Mucosa of rectum (tissue), 2 donors: ENCODE measurements around the gene WHRN.

Experiments
- H3K27ac ChIP-seq, 2 donors: one replicate each; pipeline ENCODE4 v1.7.0; 2013; ENCODE audit warnings: inconsistent platforms in 2 of 2, low read depth in 2 of 2, low read length in 2 of 2
- H3K27me3 ChIP-seq, 2 donors: one replicate each; pipeline ENCODE4 v1.7.0; 2013; ENCODE audit warnings: low read length in 2 of 2; ENCODE audit not compliant: control insufficient read depth in 2 of 2, insufficient read depth in 2 of 2
- H3K36me3 ChIP-seq, 2 donors: one replicate each; pipeline ENCODE4 v1.7.0; 2013; ENCODE audit warnings: low read length in 2 of 2; ENCODE audit not compliant: control insufficient read depth in 2 of 2, insufficient read depth in 2 of 2
- H3K4me1 ChIP-seq, 2 donors: one replicate each; pipeline ENCODE4 v1.7.0; 2013; ENCODE audit warnings: low read length in 2 of 2, mild to moderate bottlenecking in 1 of 2; ENCODE audit not compliant: control insufficient read depth in 2 of 2, insufficient read depth in 2 of 2
- H3K4me3 ChIP-seq, 2 donors: one replicate each; pipeline ENCODE4 v1.7.0; 2013; ENCODE audit warnings: low read length in 2 of 2
- H3K9ac ChIP-seq, 2 donors: one replicate each; pipeline ENCODE4 v1.7.0; 2013; ENCODE audit warnings: low read length in 2 of 2, low read depth in 1 of 2, mild to moderate bottlenecking in 1 of 2
- H3K9me3 ChIP-seq, 2 donors: one replicate each; pipeline ENCODE4 v1.7.0; 2013; ENCODE audit warnings: low read length in 2 of 2; ENCODE audit not compliant: control insufficient read depth in 2 of 2
- donor health status: healthy.
- donor health status: Normal muscosa, but diverticular disease.

Gene WHRN

GRCh38 chr9:114516913-114517312 is 11.6 kb upstream of the WHRN start:
- Histone ChIP-seq H3K36me3 (no peaks in the 10 kb centered on the region), H3K9me3 (no peaks in the 10 kb centered on the region), H3K27me3 (no peaks in the 10 kb centered on the region), H3K4me1 (peaks cover 9 to 17% of the 10 kb centered on the region in 2 donors), H3K9ac (no peak overlapping the region), H3K4me3 (no peak overlapping the region), H3K27ac (no peak overlapping the region)

GRCh38 chr9:114515528-114515927 is 10.3 kb upstream of the WHRN start:
- H3K36me3 ChIP-seq, result no peaks in the 10 kb centered on the region
- no peak overlapping the region for H3K9ac ChIP-seq
- no peaks in the 10 kb centered on the region for H3K9me3 ChIP-seq
- H3K27me3 ChIP-seq, result no peaks in the 10 kb centered on the region
- H3K4me3 ChIP-seq, result no peak overlapping the region
- no peak overlapping the region for H3K27ac ChIP-seq
- peaks cover 14 to 20% of the 10 kb centered on the region in 2 donors for H3K4me1 ChIP-seq

DNA sequence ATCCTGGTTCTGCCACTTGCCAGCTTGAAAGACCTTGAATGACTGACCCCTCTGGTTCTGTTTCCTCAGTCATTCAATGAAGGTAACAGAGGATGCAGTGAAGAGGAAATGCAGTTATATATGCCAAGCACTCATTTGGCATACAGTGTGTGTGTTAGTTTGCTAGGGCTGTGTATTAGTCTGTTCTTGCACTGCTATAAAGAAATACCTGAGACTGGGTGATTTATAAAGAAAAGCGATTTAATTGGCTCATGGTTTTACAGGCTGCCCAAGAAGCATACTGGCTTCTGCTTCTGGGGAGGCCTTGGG is 8.6 kb upstream of the WHRN start:
- H3K9ac ChIP-seq, result no peak overlapping the region
- no peak overlapping the region for H3K4me3 ChIP-seq
- no peaks in the 10 kb centered on the region for H3K27me3 ChIP-seq
- H3K36me3 ChIP-seq, result no peaks in the 10 kb centered on the region
- no peaks in the 10 kb centered on the region for H3K9me3 ChIP-seq
- peak overlapping the region in 1 of 2 donors; percentile 82 for H3K27ac ChIP-seq
- H3K4me1 ChIP-seq, result peaks cover 14 to 20% of the 10 kb centered on the region in 2 donors

GRCh38 chr9:114513055-114513958 is 8.0 kb upstream of the WHRN start:
- Histone ChIP-seq H3K9me3 (no peaks in the 10 kb centered on the region), H3K4me1 (peaks cover 14 to 20% of the 10 kb centered on the region in 2 donors), H3K4me3 (no peak overlapping the region), H3K27ac (peak overlapping the region; percentile 65 to 82), H3K27me3 (no peaks in the 10 kb centered on the region), H3K9ac (peak overlapping the region in 1 of 2 donors; percentile 41), H3K36me3 (no peaks in the 10 kb centered on the region)

DNA sequence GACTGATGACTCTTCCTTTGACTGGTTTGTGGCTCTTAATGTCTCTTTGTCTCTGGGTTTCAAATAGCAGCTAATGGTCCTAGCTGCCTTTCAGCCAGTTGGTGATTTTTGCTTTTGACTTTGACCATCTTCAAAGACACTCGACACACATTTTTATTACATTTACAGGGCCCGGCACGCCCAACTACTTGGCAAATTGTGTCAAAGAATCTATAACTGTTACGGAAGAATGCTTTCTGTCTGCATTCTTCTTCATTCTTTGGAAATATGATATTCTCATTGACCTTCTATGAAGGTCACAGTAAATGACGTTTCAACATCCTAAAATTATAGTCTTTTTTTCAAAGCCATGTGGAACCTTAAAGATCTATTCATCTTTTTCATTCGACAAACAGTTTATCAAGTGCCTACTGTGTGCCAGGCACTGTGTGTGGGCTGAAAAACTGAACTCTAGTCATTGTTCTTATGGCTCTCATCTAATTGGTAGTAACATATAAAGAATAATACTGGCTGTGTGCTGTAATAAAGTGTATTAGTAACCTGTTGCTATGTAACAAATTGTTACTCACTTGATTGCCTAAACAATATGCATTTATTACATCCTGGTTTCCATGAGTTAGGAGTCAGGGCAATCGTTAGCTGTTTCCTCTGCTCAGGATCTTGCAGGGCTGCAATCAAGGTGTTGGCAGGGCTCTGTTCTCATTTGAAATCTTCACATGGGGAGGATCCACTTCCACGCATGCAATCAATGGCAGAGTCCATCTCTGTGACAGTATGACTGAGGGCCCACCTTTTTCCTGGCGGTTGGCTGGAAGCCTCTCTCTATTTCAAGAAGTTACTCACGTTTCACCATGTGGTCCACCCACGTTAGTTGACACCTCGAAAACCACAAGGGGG is 7.0 kb upstream of the WHRN start:
- Histone ChIP-seq H3K4me3 (no peak overlapping the region), H3K27ac (peak overlapping the region; percentile 65 to 82), H3K9me3 (no peaks in the 10 kb centered on the region), H3K9ac (no peak overlapping the region), H3K4me1 (peaks cover 14 to 20% of the 10 kb centered on the region in 2 donors), H3K36me3 (no peaks in the 10 kb centered on the region), H3K27me3 (no peaks in the 10 kb centered on the region)

DNA sequence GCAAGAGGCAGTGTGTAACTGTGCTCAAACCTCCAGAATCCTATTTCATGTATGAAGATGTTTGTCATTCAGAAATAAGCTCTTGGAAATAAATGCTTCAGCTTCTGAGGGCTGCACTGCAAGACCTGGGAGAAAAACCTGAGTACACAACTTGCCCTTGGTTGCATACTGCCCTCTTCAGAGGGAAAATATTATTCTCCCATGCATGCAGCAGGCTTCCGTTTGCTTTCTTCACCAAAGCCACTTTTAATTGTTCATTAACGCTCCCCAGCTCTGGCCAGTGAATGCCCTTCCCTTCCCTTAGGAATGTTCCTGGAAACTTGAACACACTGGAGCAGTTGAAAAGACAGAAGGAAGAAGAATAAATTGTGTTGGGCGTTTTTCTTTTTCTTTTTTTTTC is 2.5 kb upstream of the WHRN start:
- no peaks in the 10 kb centered on the region for H3K9me3 ChIP-seq
- H3K9ac ChIP-seq, result no peak overlapping the region
- H3K27me3 ChIP-seq, result no peaks in the 10 kb centered on the region

DNA sequence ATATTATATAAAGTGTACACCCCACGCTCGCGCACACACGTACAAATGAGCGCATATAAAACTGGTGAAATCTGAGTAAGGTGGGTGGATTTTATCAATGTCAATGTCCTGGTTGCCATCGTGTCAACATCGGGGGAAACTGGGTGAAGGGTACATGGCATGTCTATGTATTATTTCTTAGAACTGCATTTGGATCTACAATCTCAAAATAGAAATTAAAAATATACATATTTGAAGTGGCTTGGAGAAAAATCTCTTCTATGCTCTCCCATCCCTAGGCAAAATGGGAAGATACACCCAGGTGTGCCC is 763 bp upstream of the WHRN start:
- no peaks in the 10 kb centered on the region for H3K27me3 ChIP-seq
- no peaks in the 10 kb centered on the region for H3K36me3 ChIP-seq
- H3K9me3 ChIP-seq, result no peaks in the 10 kb centered on the region
- peak overlapping the region; percentile 70 to 80 for H3K4me3 ChIP-seq
- peaks cover 9 to 11% of the 10 kb centered on the region in 2 donors for H3K4me1 ChIP-seq
- peak overlapping the region; percentile 68 to 82 for H3K9ac ChIP-seq
- H3K27ac ChIP-seq, result peak overlapping the region in 1 of 2 donors; percentile 65

More for the DNA sequence above, 2.5 kb upstream of the WHRN start:
- H3K36me3 ChIP-seq, result no peaks in the 10 kb centered on the region
- peaks cover 17 to 19% of the 10 kb centered on the region in 2 donors for H3K4me1 ChIP-seq
- H3K27ac ChIP-seq, result no peak overlapping the region
- H3K4me3 ChIP-seq, result no peak overlapping the region

DNA sequence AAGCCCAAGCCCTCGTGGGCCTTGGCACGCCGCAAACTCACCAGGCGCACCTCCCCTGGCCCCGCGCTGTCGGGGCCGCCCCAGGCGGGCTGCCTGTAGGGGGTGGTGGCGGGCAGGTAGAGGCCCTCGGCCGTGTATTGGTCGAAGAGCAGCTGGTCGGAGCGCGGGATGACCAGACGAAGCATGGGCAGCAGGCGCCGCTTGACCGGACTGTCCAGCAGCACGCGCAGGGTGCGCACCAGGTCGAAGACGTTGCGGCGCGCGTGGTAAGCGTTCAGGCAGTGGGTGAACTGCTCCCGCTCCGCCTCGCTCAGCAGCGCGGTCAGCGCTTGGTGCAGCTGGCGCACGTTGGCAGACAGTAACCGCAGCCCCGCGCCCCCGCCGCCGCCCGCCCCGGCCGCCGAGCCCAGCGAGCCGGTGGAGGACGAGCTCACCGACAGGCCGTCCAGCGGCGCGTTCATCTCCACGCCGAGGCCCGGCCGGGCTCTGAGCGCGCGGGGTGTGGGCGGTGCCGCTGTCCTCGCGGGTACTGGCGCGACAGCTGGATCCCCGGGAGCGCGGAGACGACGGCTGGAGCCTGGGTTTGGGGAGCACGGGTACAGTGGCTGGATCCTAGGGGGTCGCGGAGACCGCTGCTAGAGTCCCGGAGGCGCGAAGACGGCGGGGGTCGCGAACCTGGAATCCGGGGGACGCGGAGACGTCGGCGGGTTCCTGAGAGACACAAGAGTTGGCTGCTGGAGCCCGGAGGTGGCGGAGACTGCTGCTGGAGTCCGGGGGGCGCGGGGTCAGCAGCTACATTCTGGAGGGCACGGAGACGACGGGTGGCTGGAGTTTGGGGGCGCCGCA is 709 bp downstream of the WHRN start:
- Histone ChIP-seq H3K27ac (peak overlapping the region; percentile 63 to 65), H3K9ac (peak overlapping the region; percentile 41 to 76), H3K27me3 (no peaks in the 10 kb centered on the region), H3K4me1 (peaks cover 9 to 11% of the 10 kb centered on the region in 2 donors), H3K4me3 (peak overlapping the region; percentile 67 to 70), H3K9me3 (no peaks in the 10 kb centered on the region), H3K36me3 (no peaks in the 10 kb centered on the region)

- no peaks in the 10 kb centered on the region for H3K27me3 ChIP-seq
- no peaks in the 10 kb centered on the region for H3K36me3 ChIP-seq
- H3K9me3 ChIP-seq, result no peaks in the 10 kb centered on the region
- peak overlapping the region; percentile 67 to 70 for H3K4me3 ChIP-seq
- peak overlapping the region; percentile 63 to 65 for H3K27ac ChIP-seq
- peak overlapping the region in 1 of 2 donors; percentile 15 for H3K9ac ChIP-seq
- peaks cover 9 to 11% of the 10 kb centered on the region in 2 donors for H3K4me1 ChIP-seq
Observed at GRCh38 chr9:114503522-114504340, 1.5 kb downstream of the WHRN start.
